BLaER1 treated with 17β-estradiol and CSF1 and Interleukin-3, amounts not matched to agents 10 nM and 100 nM (cell line): ENCODE results near the gene FLVCR2.

Source experiments
- H3K27ac ChIP-seq, 11 experiments: shearing (Covaris generic); formaldehyde crosslinking; 2 replicates each; pipeline ENCODE4 v1.8.1; 2022
- H3K27me3 ChIP-seq, 11 experiments: shearing (Covaris generic); formaldehyde crosslinking; 2 replicates each; pipeline ENCODE4 v1.8.1; 2022
- H3K36me3 ChIP-seq, 11 experiments: shearing (Covaris generic); formaldehyde crosslinking; 2 replicates each; pipeline ENCODE4 v1.8.1; 2022
- H3K4me1 ChIP-seq, 10 experiments: shearing (Covaris generic); formaldehyde crosslinking; 2 replicates each; pipeline ENCODE4 v1.8.1; 2022
- H3K4me2 ChIP-seq, 11 experiments: shearing (Covaris generic); formaldehyde crosslinking; 2 replicates each; pipeline ENCODE4 v1.8.1; 2022
- H3K4me3 ChIP-seq, 10 experiments: shearing (Covaris generic); formaldehyde crosslinking; 2 replicates each; pipeline ENCODE4 v1.8.1; 2022
- H3K9ac ChIP-seq, 11 experiments: shearing (Covaris generic); formaldehyde crosslinking; 2 replicates each; pipeline ENCODE4 v1.8.1; 2022
- H3K9me3 ChIP-seq, 11 experiments: shearing (Covaris generic); formaldehyde crosslinking; replicated peaks in 1 of 11; 2 replicates each; pipeline ENCODE4 v1.8.1; 2022
- H4K20me1 ChIP-seq, 11 experiments: shearing (Covaris generic); formaldehyde crosslinking; 2 replicates each; pipeline ENCODE4 v1.8.1; 2022
- Cebpa-rat ChIP-seq, 11 experiments: shearing (Covaris generic); IDR thresholded peaks; 2 replicates each; pipeline ENCODE4 v1.8.1; 2022

The FLVCR2 gene

DNA sequence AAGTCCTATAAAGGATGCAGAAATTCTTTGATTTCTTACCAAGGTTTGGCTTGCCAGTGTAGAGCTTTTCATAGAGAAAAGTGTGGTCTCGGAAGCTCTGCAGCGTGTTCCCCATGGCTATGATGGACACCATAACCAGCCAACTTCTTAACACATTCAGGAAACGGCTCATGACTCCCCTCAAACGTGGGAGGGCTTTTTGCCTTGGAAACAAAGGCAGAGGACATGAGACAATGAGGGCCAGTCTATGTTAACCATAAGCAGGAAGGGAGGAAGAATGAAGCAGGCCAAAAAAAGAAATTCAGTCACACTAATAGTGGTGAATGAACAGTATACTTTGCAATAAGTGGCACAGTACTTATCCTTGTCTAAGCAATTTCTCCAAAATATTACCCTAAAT, 78.9 kb downstream of the FLVCR2 start:
- Histone ChIP-seq H3K27ac (no peak overlapping the region), H3K9ac (no peak overlapping the region), H3K4me3 (no peak overlapping the region), H3K4me1 (peaks cover 13 to 16% (median 15%) of the 10 kb centered on the region in 10 experiments), H3K27me3 (no peaks in the 10 kb centered on the region), H3K9me3 (no peaks in the 10 kb centered on the region), H3K36me3 (peaks cover 12 to 46% (median 27%) of the 10 kb centered on the region in 11 experiments; a peak in 19 of 22 replicates), H3K4me2 (no peak overlapping the region), H4K20me1 (peaks cover 0 to 7% (median 0%) of the 10 kb centered on the region in 11 experiments; a peak in 2 of 22 replicates)
- no peak for TF ChIP-seq Cebpa-rat (IDR thresholded peaks at IDR 0.05)

DNA sequence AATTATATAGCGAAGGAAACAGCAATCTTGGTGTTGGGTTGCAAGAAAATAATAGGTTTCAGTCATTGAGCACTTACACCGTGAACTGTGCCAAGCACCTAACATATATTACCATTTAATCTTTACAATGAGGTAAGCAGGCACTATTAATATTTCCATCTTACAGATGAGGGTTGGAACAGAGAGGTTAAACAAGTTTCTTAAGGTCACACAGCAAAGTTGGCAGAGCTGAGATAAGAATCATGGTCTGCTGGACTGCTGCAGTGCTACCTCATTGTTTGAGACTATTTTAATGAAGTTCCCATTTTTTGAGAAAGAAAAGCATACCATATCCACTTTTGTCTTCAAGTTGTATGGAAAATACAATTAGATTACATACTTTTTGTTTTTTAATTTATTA, 80.5 kb downstream of the FLVCR2 start:
- Histone ChIP-seq H3K27ac (no peak overlapping the region), H3K9me3 (no peaks in the 10 kb centered on the region), H3K4me3 (no peak overlapping the region), H4K20me1 (peaks cover 0 to 9% (median 0%) of the 10 kb centered on the region in 11 experiments; a peak in 2 of 22 replicates), H3K36me3 (peaks cover 12 to 43% (median 27%) of the 10 kb centered on the region in 11 experiments; a peak in 19 of 22 replicates), H3K27me3 (no peaks in the 10 kb centered on the region), H3K4me1 (peaks cover 19 to 26% (median 23%) of the 10 kb centered on the region in 10 experiments), H3K4me2 (no peak overlapping the region), H3K9ac (no peak overlapping the region)
- TF ChIP-seq Cebpa-rat (IDR thresholded peaks at IDR 0.05), result no peak

DNA sequence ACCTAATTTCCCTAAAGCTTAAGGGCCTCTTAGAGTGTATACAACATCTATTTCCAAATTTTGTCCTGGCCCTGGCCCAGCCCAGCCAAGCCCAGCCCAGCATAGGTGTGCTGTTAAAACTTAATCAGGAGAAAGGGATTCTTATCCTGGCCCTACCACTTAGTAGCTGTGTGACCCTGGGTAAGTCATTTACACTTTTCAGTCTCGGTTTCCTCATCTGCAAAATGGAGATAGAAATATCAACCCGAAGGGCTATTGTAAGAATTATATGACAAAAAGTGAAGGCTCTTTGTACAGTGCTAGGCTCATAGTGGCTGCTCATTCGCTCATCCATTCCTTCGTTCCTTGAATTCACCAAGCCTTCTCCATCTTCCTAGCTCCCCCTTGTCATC, 81.8 kb downstream of the FLVCR2 start:
- H3K27me3 ChIP-seq, result no peaks in the 10 kb centered on the region
- H3K9ac ChIP-seq, result peak overlapping the region; percentile 74 to 85 (median 80); a peak in 21 of 22 replicates
- peak overlapping the region in 8 of 11 experiments; percentile 59 to 86 (median 70); a peak in 10 of 22 replicates for H3K27ac ChIP-seq
- no peaks in the 10 kb centered on the region for H3K9me3 ChIP-seq
- no peak for TF ChIP-seq Cebpa-rat (IDR thresholded peaks at IDR 0.05)
- peak overlapping the region; percentile 83 to 98 (median 94) for H3K4me3 ChIP-seq
- H3K36me3 ChIP-seq, result peaks cover 12 to 46% (median 34%) of the 10 kb centered on the region in 11 experiments; a peak in 19 of 22 replicates
- peak overlapping the region; percentile 66 to 94 (median 87) for H3K4me2 ChIP-seq
- H4K20me1 ChIP-seq, result peaks cover 0 to 9% (median 0%) of the 10 kb centered on the region in 11 experiments; a peak in 1 of 22 replicates
- peaks cover 19 to 26% (median 23%) of the 10 kb centered on the region in 10 experiments for H3K4me1 ChIP-seq

DNA sequence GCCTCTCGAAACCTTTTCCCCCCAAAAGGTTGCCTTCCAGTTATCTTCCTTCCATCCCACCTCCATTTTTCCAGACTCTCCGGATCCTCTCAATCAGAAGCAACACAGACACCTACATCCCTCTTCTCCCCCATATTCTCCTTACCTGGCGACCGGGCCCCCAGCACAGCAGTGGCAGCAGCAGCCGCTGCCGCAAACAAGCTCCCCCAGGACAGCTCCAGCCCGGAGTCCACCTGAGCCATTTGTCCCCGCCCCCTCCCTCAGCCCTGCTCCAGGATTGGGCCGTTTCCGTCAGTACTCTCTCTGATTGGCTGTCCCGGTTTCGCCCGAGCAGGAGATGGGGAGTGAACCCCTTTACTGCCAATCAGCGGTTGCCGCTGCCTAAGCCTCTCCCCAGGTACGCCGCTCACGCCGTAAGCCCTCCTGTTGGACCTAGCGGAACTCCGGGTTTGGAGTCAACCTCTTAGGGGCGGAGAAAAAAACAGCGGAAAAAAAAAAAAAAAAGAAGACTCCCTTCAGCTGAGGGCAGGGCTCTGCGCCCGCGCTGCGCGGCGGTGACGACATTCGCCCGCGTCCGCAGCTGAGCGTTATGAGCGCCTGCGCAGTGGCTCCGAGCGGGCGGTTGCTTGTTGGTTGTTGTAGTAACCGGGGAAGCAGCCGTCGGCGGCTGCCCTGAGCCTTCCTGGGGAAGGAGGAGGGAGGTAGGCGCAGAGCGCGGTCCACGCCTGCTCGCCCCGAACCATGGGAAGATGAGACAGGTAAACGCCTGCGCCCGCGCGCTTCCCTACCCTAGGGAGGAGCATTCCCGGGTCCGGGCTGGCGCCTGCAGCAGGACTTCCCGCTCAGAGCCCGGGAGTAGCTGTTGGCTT, 82.4 kb downstream of the FLVCR2 start, which contains the start of the genes ERG28 and TTLL5:
TSS of gene ERG28 (minus strand) at position 247 of the 869 bp plus-strand sequence. CDS start 3,374 bp downstream, outside the sequence.
TSS of gene TTLL5 (plus strand) at position 617 of the 869 bp plus-strand sequence. CDS start 1,904 bp downstream, outside the sequence.
- H3K36me3 ChIP-seq, result peaks cover 12 to 46% (median 36%) of the 10 kb centered on the region in 11 experiments; a peak in 20 of 22 replicates
- peak within 1 kb of the TSS; percentile 43 to 86 (median 65); a peak in 21 of 22 replicates for H3K27ac ChIP-seq
- H3K9me3 ChIP-seq, result no peaks in the 10 kb centered on the region
- TF ChIP-seq Cebpa-rat (IDR thresholded peaks at IDR 0.05), result no peak
- peak within 1 kb of the TSS; percentile 77 to 94 (median 87) for H3K4me2 ChIP-seq
- peak within 1 kb of the TSS; percentile 74 to 85 (median 80) for H3K9ac ChIP-seq
- H3K4me1 ChIP-seq, result peaks cover 19 to 26% (median 23%) of the 10 kb centered on the region in 10 experiments
- H3K27me3 ChIP-seq, result no peaks in the 10 kb centered on the region
- peaks cover 0 to 9% (median 0%) of the 10 kb centered on the region in 11 experiments; a peak in 1 of 22 replicates for H4K20me1 ChIP-seq
- H3K4me3 ChIP-seq, result peak within 1 kb of the TSS; percentile 83 to 98 (median 94)

DNA sequence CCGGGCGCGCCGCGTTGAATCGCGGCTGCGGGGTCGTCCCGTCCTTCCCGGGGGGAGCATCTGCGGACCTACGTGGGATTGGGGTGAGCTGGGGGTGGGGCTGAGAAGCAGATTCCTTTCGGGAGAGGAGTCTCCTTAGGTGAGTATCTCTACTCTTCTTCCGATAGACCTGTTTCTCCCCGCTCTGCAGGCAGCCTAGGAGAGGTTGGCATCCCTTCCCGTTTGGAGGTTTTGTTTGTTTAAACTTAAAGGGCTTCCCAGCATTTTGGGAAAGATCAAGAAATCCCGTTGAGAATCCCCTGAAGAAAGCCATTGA, 83.0 kb downstream of the FLVCR2 start:
- Histone ChIP-seq H3K9me3 (no peaks in the 10 kb centered on the region), H3K4me3 (peak overlapping the region; percentile 83 to 98 (median 94)), H3K27ac (peak overlapping the region; percentile 43 to 86 (median 65); a peak in 21 of 22 replicates), H3K4me1 (peaks cover 19 to 26% (median 23%) of the 10 kb centered on the region in 10 experiments), H3K27me3 (no peaks in the 10 kb centered on the region), H3K9ac (peak overlapping the region; percentile 74 to 85 (median 80)), H3K4me2 (peak overlapping the region; percentile 68 to 91 (median 79)), H4K20me1 (peaks cover 0 to 9% (median 0%) of the 10 kb centered on the region in 11 experiments; a peak in 1 of 22 replicates), H3K36me3 (peaks cover 11 to 46% (median 36%) of the 10 kb centered on the region in 11 experiments; a peak in 20 of 22 replicates)
- no peak for TF ChIP-seq Cebpa-rat (IDR thresholded peaks at IDR 0.05)

DNA sequence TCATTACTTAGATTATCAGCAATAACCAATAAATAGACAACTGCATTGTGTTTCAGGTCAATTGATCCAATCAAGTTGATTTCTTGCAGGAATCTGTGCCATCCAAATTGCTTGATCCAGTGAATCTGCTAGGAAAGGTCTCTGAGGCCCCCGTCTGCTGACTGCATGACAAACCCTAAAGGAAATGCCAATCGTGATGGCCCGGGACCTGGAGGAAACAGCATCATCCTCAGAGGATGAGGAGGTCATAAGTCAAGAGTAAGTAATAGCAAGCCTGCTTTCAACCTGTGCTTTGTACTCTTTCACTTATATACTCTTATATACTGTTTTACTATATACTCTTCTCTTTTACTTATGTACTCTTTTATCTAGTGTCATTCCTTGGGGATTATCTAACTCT, 84.5 kb downstream of the FLVCR2 start:
- no peak for TF ChIP-seq Cebpa-rat (IDR thresholded peaks at IDR 0.05)
- Histone ChIP-seq H3K4me1 (peaks cover 19 to 26% (median 23%) of the 10 kb centered on the region in 10 experiments), H3K27me3 (no peaks in the 10 kb centered on the region), H3K27ac (no peak overlapping the region), H3K4me3 (no peak overlapping the region), H3K36me3 (peaks cover 5 to 53% (median 45%) of the 10 kb centered on the region in 11 experiments; a peak in 21 of 22 replicates), H3K4me2 (peak overlapping the region in 10 of 11 experiments; percentile 73 to 91 (median 80); a peak in 12 of 22 replicates), H3K9ac (no peak overlapping the region), H3K9me3 (no peaks in the 10 kb centered on the region), H4K20me1 (peaks cover 0 to 9% (median 0%) of the 10 kb centered on the region in 11 experiments; a peak in 1 of 22 replicates)

DNA sequence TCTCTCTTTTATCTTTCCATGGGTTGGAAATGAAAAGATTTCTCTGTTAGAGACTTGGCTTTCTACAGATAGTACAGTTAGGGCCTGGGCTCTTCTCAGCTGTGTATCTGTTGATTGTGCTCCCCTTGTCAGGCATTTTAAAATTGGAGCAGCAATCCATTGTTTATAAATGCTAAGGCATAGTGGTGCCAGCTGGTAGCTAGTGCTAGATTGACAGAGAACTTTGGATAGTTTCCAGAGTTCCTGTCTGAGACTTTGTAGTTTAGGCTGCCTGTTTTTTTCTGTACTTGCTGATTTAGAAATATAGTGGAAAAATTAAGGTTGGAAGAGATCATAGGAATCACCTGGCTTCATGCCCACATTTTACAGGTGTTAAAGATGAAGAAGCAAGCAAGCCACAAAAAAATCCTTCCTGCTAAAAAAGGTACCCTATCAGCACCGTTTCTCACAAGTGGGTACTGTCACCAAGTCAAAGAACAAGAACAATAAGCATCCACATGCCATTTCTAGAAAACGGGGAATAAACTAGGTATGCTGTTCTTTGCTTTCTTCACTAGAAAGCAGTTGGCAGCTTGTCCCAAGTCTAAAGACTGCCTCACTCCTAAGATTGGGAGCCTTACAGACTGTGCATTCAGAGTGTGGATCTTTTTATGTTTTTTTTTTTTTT, 88.8 kb downstream of the FLVCR2 start:
- Histone ChIP-seq H3K4me1 (peaks cover 8 to 11% (median 9%) of the 10 kb centered on the region in 10 experiments), H4K20me1 (peaks cover 0 to 9% (median 0%) of the 10 kb centered on the region in 11 experiments; a peak in 2 of 22 replicates), H3K9ac (no peak overlapping the region), H3K4me3 (no peak overlapping the region), H3K36me3 (peaks cover 41 to 96% (median 86%) of the 10 kb centered on the region in 11 experiments), H3K4me2 (no peak overlapping the region), H3K27ac (no peak overlapping the region), H3K9me3 (peaks cover 6 to 14% (median 9%) of the 10 kb centered on the region in 11 experiments), H3K27me3 (no peaks in the 10 kb centered on the region)
- no peak for TF ChIP-seq Cebpa-rat (IDR thresholded peaks at IDR 0.05)

DNA sequence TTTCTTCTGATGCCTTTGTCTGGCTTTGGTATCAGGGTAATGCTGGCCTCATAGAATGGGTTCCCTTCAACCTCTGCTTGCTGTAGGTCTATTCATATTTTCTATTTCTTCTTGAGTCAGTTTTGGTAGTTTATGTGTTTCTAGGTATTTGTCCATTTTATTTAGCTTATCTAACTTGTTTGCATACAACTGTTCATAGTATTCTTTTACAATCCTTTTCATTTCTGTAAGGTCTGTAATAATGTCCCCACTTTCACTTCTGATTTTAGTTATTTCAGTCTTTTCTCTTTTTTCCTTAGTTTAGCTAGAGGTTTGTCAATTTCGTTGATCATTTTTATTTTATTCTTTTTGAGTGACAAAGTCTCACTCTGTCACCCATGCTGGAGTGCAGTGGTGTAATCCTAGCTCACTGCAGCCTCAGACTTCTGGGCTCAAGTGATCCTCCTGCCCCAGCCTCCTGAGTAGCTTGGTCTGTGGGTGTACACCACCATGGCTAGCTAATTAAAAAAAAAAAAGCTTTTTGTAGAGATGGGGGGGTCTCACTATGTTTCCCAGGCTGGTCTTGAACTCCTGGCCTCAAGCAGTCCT, 94.3 kb downstream of the FLVCR2 start:
- no peak for TF ChIP-seq Cebpa-rat (IDR thresholded peaks at IDR 0.05)
- H3K4me1 ChIP-seq, result peaks cover 0 to 30% (median 17%) of the 10 kb centered on the region in 10 experiments; a peak in 13 of 20 replicates
- no peak overlapping the region for H3K4me2 ChIP-seq
- H4K20me1 ChIP-seq, result peaks cover 0 to 13% (median 0%) of the 10 kb centered on the region in 11 experiments; a peak in 2 of 22 replicates
- no peak overlapping the region for H3K4me3 ChIP-seq
- peaks cover 14 to 23% (median 18%) of the 10 kb centered on the region in 11 experiments for H3K9me3 ChIP-seq
- H3K9ac ChIP-seq, result no peak overlapping the region
- peaks cover 53 to 86% (median 76%) of the 10 kb centered on the region in 11 experiments for H3K36me3 ChIP-seq
- no peak overlapping the region for H3K27ac ChIP-seq
- no peaks in the 10 kb centered on the region for H3K27me3 ChIP-seq
